Activated CD4-positive, CD25-positive, alpha-beta regulatory T cell treated with anti-CD3 and anti-CD28 coated beads, Interleukin-2, amount 50 U/mL, for 24 hours (primary cell): ENCODE measurements around the gene CASP6.

Experiments
- ATAC-seq, 2 donors: fragments of 150-1000 bp; cut with Tn5 transposase; one replicate each; pipeline ENCODE4 v1.10.0; 2021; ENCODE audit warnings: mild to moderate bottlenecking in 1 of 2, moderate library complexity in 1 of 2

The CASP6 gene

GRCh38 chr4:109671350-109671749 lies 31.9 kb downstream of the CASP6 start:
- ATAC-seq = peak; percentile 81 to 82

GRCh38 chr4:109665783-109666485 lies 37.3 kb downstream of the CASP6 start:
- no peak for ATAC-seq

- no peak for ATAC-seq
These were observed 40.5 kb downstream of the CASP6 start for GRCh38 chr4:109662771-109663170.

GRCh38 chr4:109662116-109662515 lies 41.1 kb downstream of the CASP6 start:
- no peak for ATAC-seq

- no peak for ATAC-seq
These were observed 44.3 kb downstream of the CASP6 start for GRCh38 chr4:109658871-109659410.

GRCh38 chr4:109657854-109658418 lies 45.3 kb downstream of the CASP6 start:
- ATAC-seq = no peak

- no peak for ATAC-seq
These were observed 47.8 kb downstream of the CASP6 start for GRCh38 chr4:109655396-109655795.

- ATAC-seq = peak; percentile 66 to 71
These were observed 53.4 kb downstream of the CASP6 start for GRCh38 chr4:109649872-109650271.

GRCh38 chr4:109648997-109649575 lies 54.2 kb downstream of the CASP6 start:
- ATAC-seq = no peak

- peak; percentile 66 to 75 for ATAC-seq
These were observed 54.8 kb downstream of the CASP6 start for GRCh38 chr4:109648266-109648996.

- ATAC-seq = peak in 1 of 2 donors; percentile 5
These were observed 57.2 kb downstream of the CASP6 start for GRCh38 chr4:109645874-109646710.

GRCh38 chr4:109640644-109641043 lies 62.6 kb downstream of the CASP6 start:
- no peak for ATAC-seq
